NCI-H1417 treated with DMSO at 0.1 percent for 48 hours (cell line): Measurements from ENCODE around the gene ATP2B2.

Experiments used
- DNase-seq: peaks from one replicate; lab custom pipeline; 2025; lab: John Stamatoyannopoulos, UW

ATP2B2 gene

DNA sequence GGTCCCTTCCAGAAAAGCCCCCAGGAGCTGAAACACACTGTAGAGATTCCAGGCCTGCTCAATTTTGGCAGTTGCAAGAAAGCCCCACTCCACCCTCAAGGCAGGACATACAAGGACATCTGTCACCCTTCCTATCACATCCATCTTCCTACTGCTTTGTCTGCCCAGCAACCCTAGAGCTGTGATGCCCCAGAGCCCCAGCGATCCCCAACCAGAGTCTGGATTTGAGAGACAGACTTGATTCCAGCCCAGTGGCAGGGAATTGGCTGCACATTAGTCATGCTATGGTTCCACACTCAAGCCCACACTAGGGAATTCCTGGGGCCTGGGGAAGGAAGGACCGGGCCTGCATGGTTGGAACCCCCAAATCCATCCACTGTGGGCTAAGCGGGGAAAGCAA lies 56.8 kb downstream of the ATP2B2 start:
- no peak for DNase-seq

GRCh38 chr3:10447527-10448260 lies 57.7 kb downstream of the ATP2B2 start:
- no peak for DNase-seq

GRCh38 chr3:10447110-10447509 lies 58.3 kb downstream of the ATP2B2 start:
- DNase-seq = no peak

GRCh38 chr3:10445561-10446175 lies 59.7 kb downstream of the ATP2B2 start:
- DNase-seq = no peak

GRCh38 chr3:10444511-10444910 lies 60.9 kb downstream of the ATP2B2 start:
- DNase-seq = no peak

- no peak for DNase-seq
These were observed 61.3 kb downstream of the ATP2B2 start for GRCh38 chr3:10444110-10444429.

DNA sequence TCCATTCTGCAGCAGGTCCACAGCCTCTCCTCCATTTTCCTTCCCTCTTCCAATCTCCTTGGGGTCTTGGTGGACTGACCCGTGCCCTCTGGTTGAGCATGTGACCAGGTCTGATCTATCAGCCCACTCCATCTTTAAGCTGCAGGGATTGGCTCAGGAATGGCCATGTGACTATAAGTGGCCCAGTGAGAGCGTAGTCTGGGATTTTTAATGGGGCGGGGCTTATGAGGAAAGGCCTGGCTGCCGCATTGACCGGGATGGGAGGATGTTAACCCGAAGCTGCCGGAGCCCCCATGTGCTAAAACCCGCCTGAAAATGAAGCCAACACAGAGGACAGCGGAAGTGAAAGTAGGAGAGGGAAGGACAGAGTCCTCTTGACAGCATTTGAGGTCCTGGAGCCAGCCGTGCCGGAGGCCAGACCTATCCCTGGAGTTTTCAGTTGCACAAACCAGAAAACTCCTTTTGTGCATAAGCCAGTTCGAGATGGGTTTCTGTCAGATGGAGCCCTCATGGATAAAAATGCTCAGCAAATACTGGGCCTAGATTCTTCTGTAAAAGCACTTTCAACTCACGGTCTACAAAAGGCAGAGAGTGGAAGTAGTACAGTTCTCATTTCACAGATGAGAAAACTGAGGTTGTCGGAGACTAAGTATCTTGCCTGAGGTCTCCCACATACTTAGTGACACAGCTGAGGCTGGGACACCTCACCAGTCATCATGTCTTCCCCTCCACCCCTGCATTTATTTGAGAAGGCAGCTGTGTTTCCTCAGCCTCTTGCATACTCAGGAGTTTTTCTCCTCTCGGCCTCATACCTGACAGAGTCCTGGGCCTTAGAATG lies 61.9 kb downstream of the ATP2B2 start:
- DNase-seq = no peak

DNA sequence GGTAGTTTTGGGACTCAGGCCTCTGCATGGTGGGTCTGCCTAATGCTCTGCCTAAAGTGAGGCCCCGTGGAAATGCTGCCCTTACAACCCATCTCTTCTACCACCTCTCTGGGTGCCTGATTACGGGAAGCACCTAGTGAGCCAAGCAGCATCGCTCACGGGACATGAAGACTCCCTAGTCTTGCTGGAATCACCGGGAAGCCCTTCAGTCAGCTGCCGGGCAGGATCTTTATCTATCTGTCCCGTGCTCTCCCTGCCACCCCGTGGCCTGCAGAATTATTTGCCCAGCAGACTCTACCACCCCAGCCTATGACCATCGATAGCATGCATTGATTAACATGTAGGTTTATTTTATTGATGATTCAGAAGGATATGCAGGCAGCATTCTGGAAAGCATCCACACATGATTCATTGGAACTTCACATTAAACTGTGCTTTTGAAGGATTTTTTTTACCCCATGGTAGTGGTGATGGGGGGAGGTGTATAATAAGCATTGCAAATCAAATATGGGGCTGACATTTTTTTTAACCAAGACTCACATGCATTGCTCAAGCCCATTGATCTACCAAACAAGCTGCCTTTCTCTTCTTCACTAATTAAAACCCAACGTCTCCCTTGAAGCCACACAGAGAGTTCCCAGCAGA lies 63.1 kb downstream of the ATP2B2 start:
- DNase-seq = no peak

- DNase-seq = no peak
These were observed 64.7 kb downstream of the ATP2B2 start for GRCh38 chr3:10440684-10441083.

DNA sequence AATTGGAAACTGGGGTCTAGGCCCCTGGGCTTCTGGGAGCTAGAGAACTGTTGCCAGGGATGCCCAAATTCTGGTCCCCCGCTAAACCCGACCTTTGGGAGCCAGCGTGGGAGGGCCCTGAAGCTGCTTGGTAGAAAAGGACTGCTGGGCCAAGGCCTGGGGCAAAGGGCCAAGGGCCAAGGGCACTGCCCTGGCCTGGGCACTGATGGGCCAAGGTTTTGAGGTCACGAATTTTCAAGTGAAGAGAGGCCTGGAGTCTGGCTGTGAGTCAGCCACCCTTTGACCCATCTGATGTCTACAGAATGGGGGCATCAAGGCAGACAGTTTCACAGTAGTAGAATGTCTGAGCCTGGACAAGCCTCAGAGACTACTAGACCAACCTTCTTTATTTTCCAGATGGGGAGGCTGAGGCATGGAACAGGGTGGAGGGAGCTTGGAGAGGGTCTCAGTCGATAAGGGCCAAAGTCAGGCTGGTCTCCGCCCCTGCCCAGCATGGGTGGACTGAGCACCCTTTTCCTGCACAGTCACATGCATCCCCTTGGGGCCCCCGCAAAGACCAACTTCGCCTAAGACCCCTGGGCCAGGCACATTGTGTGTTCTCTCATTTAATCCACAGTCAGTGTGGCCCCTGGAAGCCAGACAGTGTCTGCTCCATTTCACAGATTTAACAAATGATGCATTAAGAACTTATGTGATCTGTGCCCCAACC lies 66.3 kb downstream of the ATP2B2 start:
- DNase-seq = no peak

DNA sequence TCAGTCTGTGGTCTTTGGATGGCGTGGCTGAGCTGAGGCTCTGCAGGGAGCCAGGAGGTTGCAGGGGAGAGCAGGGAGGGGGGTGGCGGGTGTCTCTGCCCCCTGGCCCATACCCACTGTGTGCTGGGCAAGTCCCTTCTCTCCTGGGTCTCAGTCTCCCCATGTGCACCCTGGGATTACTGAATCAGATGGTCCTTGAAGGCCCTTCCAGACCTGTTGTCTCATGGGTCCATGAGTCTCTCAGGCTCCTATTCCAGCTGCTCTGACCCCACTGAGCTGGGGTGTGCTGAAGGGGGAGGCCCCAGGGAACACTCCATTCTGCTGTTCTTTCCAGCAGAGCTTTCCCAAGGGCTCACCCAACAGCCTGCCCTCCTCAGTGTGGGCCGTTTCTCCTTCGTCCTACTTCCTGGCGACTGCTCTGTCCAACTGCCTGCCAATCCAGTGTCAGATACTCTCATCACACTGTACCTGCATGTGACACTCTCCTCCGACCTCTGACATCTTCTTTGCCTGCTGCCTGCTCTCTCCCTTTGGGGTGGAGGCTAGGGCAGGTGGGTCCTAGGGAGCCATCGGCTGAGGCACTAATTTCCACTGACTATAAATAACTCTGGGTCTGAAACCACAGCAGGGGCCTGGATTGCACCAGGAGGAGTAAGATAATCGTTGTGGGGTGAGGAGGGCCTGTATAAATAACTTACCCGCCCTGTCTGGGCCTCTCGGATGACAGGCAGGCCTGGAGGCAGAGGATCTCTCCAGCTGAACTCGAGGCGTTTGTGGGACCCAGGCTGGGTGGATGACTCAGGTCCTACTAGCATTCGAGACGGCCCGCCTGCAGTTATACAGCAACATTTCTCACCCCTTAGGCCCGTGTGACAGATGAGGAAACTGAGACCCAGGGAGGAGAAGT lies 67.1 kb downstream of the ATP2B2 start:
- DNase-seq = no peak

GRCh38 chr3:10437272-10437994 lies 68.0 kb downstream of the ATP2B2 start:
- no peak for DNase-seq

GRCh38 chr3:10435850-10436249 lies 69.5 kb downstream of the ATP2B2 start:
- no peak for DNase-seq

DNA sequence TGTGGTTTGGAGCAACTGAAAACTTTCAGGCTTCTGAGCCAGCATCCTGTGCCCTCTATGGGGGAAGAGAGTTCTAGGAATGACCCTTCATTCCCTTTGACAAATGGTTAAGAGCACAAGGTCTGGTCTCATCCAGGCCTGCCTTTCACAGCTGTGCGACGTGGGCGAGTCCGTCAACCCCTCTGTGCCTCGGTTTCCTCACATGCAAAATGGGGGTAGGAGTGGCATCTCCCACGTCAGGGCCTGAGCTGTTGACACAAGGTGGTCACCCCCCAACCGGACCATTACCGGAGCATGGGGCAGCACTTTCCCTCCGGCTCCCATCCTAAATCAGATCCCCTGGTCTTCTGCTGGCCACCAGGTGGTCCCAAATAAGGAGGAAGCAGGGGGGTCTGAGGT lies 70.4 kb downstream of the ATP2B2 start:
- DNase-seq = no peak

GRCh38 chr3:10434144-10434937 lies 71.0 kb downstream of the ATP2B2 start:
- no peak for DNase-seq

DNA sequence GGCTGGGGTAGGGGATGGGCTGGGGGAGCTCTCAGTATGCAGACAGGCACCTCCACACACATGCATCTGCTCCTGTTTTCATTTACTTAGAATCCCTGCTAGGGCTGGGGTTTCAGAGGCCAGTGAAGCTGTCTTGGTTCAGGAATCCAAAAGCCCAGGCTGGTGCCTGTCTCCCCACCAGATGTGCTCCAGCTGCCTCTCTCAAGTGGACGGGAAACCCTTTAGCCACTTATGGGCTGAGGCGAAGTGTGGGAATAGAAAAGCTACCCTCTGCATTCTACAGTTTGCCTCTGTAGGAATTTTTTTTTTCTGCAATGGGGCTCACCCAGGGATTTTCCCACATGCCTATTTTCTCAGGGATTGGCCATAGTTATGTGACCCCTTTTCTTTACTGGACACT lies 72.5 kb downstream of the ATP2B2 start:
- no peak for DNase-seq

GRCh38 chr3:10432156-10432845 lies 73.1 kb downstream of the ATP2B2 start:
- DNase-seq = no peak

DNA sequence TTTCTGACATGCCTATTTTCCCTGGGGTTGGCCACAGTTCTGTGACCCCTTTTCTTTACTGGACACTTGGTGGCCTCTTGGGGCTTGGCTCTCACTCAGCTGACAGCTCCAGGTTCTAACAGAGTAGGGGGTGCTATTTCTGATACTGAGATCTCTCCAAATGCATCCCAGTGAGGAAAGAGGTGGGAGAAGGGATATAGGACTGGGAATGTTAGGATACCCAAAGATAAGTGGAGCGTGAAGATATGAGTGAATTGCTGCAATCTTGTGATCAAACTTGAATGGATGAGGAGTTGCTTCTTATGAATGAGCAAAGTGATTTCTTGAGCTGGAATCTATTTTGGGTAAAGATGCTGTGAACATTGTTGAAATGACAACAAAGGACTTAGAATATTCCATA lies 74.6 kb downstream of the ATP2B2 start:
- no peak for DNase-seq
